HG02981 (cell line): ENCODE results near the gene ESRRG.

Experiments used
- ATAC-seq: cut with Tn5 transposase; IDR thresholded peaks from one replicate; pipeline ENCODE4 v1.9.1; 2021; ENCODE audit warnings: mild to moderate bottlenecking, moderate library complexity; ENCODE audit not compliant: unreplicated experiment

The ESRRG gene

DNA sequence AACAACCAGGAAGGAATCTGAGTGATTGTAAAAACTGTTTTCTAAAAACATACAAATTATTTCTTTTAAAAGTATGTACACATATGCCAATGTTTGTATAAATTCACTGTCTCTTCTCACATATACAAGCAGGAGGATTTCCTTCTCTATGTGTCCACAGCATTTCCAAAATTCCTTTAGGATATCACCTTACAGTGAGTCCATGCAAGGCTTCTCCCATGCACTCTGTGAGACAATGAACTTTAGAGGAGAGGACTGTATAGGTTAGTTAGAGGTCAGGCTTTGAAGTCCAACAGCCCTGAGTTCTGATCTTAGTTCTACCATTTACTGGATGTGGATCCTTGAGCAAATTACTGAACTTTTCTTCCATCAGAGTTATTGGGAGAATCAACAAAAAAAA lies 265.9 kb downstream of the ESRRG start:
- ATAC-seq = no peak

DNA sequence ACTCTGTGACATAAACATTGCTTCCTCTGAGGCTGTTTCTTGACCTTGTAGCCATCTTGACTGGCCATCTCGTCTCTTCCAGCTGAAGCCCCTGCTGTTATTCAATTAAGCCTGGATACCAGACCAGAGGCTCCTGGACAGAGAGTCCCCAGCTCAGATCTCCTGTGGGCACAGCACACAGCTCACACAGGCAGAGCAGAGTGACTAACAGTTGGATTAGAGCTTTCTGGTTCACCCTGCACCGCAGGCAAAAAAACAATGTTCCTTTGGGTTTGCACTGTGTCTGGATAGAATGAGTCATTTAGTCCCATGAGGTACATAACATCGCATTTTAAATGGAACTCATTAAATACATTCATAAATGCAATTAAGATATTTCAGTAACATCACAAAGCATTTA lies 266.5 kb downstream of the ESRRG start:
- ATAC-seq = no peak

DNA sequence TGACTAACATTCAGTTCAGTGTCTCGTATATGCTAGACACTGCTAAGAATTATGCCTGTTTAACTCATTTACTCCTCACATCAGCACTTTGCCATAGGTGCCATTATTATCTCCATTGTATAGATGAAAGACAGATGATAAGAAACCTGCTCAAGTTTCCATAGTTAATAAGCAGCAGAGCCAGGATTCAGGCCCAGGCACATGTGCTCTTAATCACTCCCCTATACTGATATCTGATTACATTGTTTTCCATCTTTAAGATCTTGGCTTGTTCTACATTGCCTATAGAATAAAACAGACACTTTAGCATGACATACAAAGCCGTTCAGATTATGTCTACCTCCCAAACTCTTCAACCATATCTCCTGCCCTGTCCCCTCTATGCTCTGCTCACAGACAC lies 269.5 kb downstream of the ESRRG start:
- ATAC-seq = no peak
